Dendritic cell treated with granulocyte-macrophage colony-stimulating factor and Interleukin-4, amounts not matched to agents 40 ng/mL and 50 ng/mL, for 4 days (primary cell): ENCODE data around the gene TCP10L.

ENCODE experiments used
- H3K27ac Mint-ChIP-seq: one replicate; pipeline ENCODE4 v1.8.0; 2022; ENCODE audit warnings: mild to moderate bottlenecking, mixed read lengths
- H3K27me3 Mint-ChIP-seq: one replicate; pipeline ENCODE4 v1.8.0; 2022; ENCODE audit warnings: mild to moderate bottlenecking, mixed read lengths
- H3K36me3 Mint-ChIP-seq: one replicate; pipeline ENCODE4 v1.8.0; 2022; ENCODE audit warnings: low read depth, mixed read lengths
- H3K4me1 Mint-ChIP-seq: one replicate; pipeline ENCODE4 v1.8.0; 2022; ENCODE audit warnings: low read depth, mixed read lengths
- H3K4me3 Mint-ChIP-seq: one replicate; pipeline ENCODE4 v1.8.0; 2022; ENCODE audit warnings: mild to moderate bottlenecking, moderate library complexity, mixed read lengths
- H3K9me3 Mint-ChIP-seq: one replicate; pipeline ENCODE4 v1.8.0; 2022; ENCODE audit warnings: mixed read lengths
- intact Hi-C: fragments of 100-400 bp; cut with micrococcal nuclease; formaldehyde crosslinking; loops from one replicate; pipeline ENCODE4 v1.15.0; 2022

Gene TCP10L

GRCh38 chr21:32599526-32599925, 14.2 kb upstream of the TCP10L start:
- intact Hi-C loops = no loop called here
- no peaks in the 10 kb centered on the region for H3K27me3 Mint-ChIP-seq
- H3K4me3 Mint-ChIP-seq = no peak overlapping the region
- no peaks in the 10 kb centered on the region for H3K9me3 Mint-ChIP-seq
- no peak overlapping the region for H3K27ac Mint-ChIP-seq
- H3K36me3 Mint-ChIP-seq = peaks cover 54% of the 10 kb centered on the region
- no peaks in the 10 kb centered on the region for H3K4me1 Mint-ChIP-seq

GRCh38 chr21:32599091-32599490, 13.8 kb upstream of the TCP10L start:
- Mint-ChIP-seq H3K9me3 (no peaks in the 10 kb centered on the region), H3K4me3 (no peak overlapping the region), H3K4me1 (no peaks in the 10 kb centered on the region), H3K36me3 (peaks cover 49% of the 10 kb centered on the region), H3K27ac (no peak overlapping the region), H3K27me3 (no peaks in the 10 kb centered on the region)
- intact Hi-C loops = no loop called here

- no peaks in the 10 kb centered on the region for H3K27me3 Mint-ChIP-seq
- intact Hi-C loops = no loop called here
- no peak overlapping the region for H3K4me3 Mint-ChIP-seq
- H3K27ac Mint-ChIP-seq = no peak overlapping the region
- peaks cover 30% of the 10 kb centered on the region for H3K36me3 Mint-ChIP-seq
- H3K4me1 Mint-ChIP-seq = no peaks in the 10 kb centered on the region
- no peaks in the 10 kb centered on the region for H3K9me3 Mint-ChIP-seq
Measured at GRCh38 chr21:32597205-32597604, 11.9 kb upstream of the TCP10L start.

GRCh38 chr21:32595431-32595830, 10.1 kb upstream of the TCP10L start:
- Mint-ChIP-seq H3K4me1 (no peaks in the 10 kb centered on the region), H3K27ac (no peak overlapping the region), H3K27me3 (no peaks in the 10 kb centered on the region), H3K36me3 (peaks cover 24% of the 10 kb centered on the region), H3K4me3 (no peak overlapping the region), H3K9me3 (no peaks in the 10 kb centered on the region)
- intact Hi-C loops = no loop called here

GRCh38 chr21:32593690-32594089, 8.4 kb upstream of the TCP10L start:
- Mint-ChIP-seq H3K4me1 (no peaks in the 10 kb centered on the region), H3K4me3 (no peak overlapping the region), H3K9me3 (no peaks in the 10 kb centered on the region), H3K27ac (no peak overlapping the region), H3K27me3 (no peaks in the 10 kb centered on the region), H3K36me3 (peaks cover 6% of the 10 kb centered on the region)
- intact Hi-C loops = no loop called here

- H3K36me3 Mint-ChIP-seq = no peaks in the 10 kb centered on the region
- no peak overlapping the region for H3K27ac Mint-ChIP-seq
- intact Hi-C loops = no loop called here
- no peaks in the 10 kb centered on the region for H3K9me3 Mint-ChIP-seq
- no peaks in the 10 kb centered on the region for H3K4me1 Mint-ChIP-seq
- no peaks in the 10 kb centered on the region for H3K27me3 Mint-ChIP-seq
- H3K4me3 Mint-ChIP-seq = no peak overlapping the region
Measured at GRCh38 chr21:32592929-32593502, 7.7 kb upstream of the TCP10L start.

- intact Hi-C loops = no loop called here
Measured at GRCh38 chr21:32590130-32590529, 4.8 kb upstream of the TCP10L start.

GRCh38 chr21:32587651-32588050, 2.3 kb upstream of the TCP10L start:
- intact Hi-C loops = no loop called here
- Mint-ChIP-seq H3K4me1 (no peaks in the 10 kb centered on the region), H3K36me3 (no peaks in the 10 kb centered on the region), H3K9me3 (no peaks in the 10 kb centered on the region), H3K4me3 (no peak overlapping the region), H3K27me3 (no peaks in the 10 kb centered on the region), H3K27ac (no peak overlapping the region)

More at GRCh38 chr21:32590130-32590529, 4.8 kb upstream of the TCP10L start:
- no peaks in the 10 kb centered on the region for H3K27me3 Mint-ChIP-seq
- H3K4me1 Mint-ChIP-seq = no peaks in the 10 kb centered on the region
- no peaks in the 10 kb centered on the region for H3K9me3 Mint-ChIP-seq
- H3K27ac Mint-ChIP-seq = no peak overlapping the region
- H3K36me3 Mint-ChIP-seq = no peaks in the 10 kb centered on the region
- H3K4me3 Mint-ChIP-seq = no peak overlapping the region

GRCh38 chr21:32587120-32587519, 1.8 kb upstream of the TCP10L start:
- no peaks in the 10 kb centered on the region for H3K4me1 Mint-ChIP-seq
- H3K4me3 Mint-ChIP-seq = no peak overlapping the region
- no peaks in the 10 kb centered on the region for H3K27me3 Mint-ChIP-seq
- intact Hi-C loops = no loop called here
- H3K27ac Mint-ChIP-seq = no peak overlapping the region
- H3K9me3 Mint-ChIP-seq = no peaks in the 10 kb centered on the region
- H3K36me3 Mint-ChIP-seq = no peaks in the 10 kb centered on the region

GRCh38 chr21:32585970-32586369, 647 bp upstream of the TCP10L start:
- Mint-ChIP-seq H3K4me1 (no peaks in the 10 kb centered on the region), H3K9me3 (no peaks in the 10 kb centered on the region), H3K27me3 (no peaks in the 10 kb centered on the region), H3K36me3 (no peaks in the 10 kb centered on the region), H3K4me3 (no peak overlapping the region), H3K27ac (no peak overlapping the region)
- intact Hi-C loops = no loop called here

GRCh38 chr21:32584472-32584871, 851 bp downstream of the TCP10L start:
- Mint-ChIP-seq H3K27ac (no peak overlapping the region), H3K9me3 (no peaks in the 10 kb centered on the region), H3K27me3 (no peaks in the 10 kb centered on the region), H3K36me3 (no peaks in the 10 kb centered on the region), H3K4me1 (no peaks in the 10 kb centered on the region), H3K4me3 (no peak overlapping the region)
- intact Hi-C loops = no loop called here

GRCh38 chr21:32581732-32582131, 3.6 kb downstream of the TCP10L start:
- Mint-ChIP-seq H3K27me3 (no peaks in the 10 kb centered on the region), H3K4me1 (no peaks in the 10 kb centered on the region), H3K4me3 (no peak overlapping the region), H3K9me3 (no peaks in the 10 kb centered on the region), H3K27ac (no peak overlapping the region), H3K36me3 (no peaks in the 10 kb centered on the region)
- intact Hi-C loops = no loop called here

- Mint-ChIP-seq H3K27ac (no peak overlapping the region), H3K4me3 (no peak overlapping the region), H3K9me3 (no peaks in the 10 kb centered on the region), H3K4me1 (no peaks in the 10 kb centered on the region), H3K36me3 (no peaks in the 10 kb centered on the region), H3K27me3 (no peaks in the 10 kb centered on the region)
- intact Hi-C loops = no loop called here
Measured at GRCh38 chr21:32580949-32581348, 4.4 kb downstream of the TCP10L start.

GRCh38 chr21:32578107-32578691, 7.1 kb downstream of the TCP10L start:
- no peak overlapping the region for H3K27ac Mint-ChIP-seq
- H3K36me3 Mint-ChIP-seq = no peaks in the 10 kb centered on the region
- H3K4me3 Mint-ChIP-seq = no peak overlapping the region
- intact Hi-C loops = no loop called here
- H3K27me3 Mint-ChIP-seq = no peaks in the 10 kb centered on the region
- no peaks in the 10 kb centered on the region for H3K4me1 Mint-ChIP-seq
- no peaks in the 10 kb centered on the region for H3K9me3 Mint-ChIP-seq

GRCh38 chr21:32576011-32576410, 9.3 kb downstream of the TCP10L start:
- H3K4me3 Mint-ChIP-seq = no peak overlapping the region
- H3K36me3 Mint-ChIP-seq = no peaks in the 10 kb centered on the region
- H3K4me1 Mint-ChIP-seq = no peaks in the 10 kb centered on the region
- H3K27me3 Mint-ChIP-seq = no peaks in the 10 kb centered on the region
- intact Hi-C loops = no loop called here
- no peaks in the 10 kb centered on the region for H3K9me3 Mint-ChIP-seq
- no peak overlapping the region for H3K27ac Mint-ChIP-seq
